DND-41 (cell line): ENCODE results near the gene TTN.

ENCODE experiments used
- ATAC-seq: fragments of 200-7000 bp; cut with Tn5 transposase; 3 replicates; pipeline ENCODE4 v1.9.1; 2021; ENCODE audit warnings: low read depth; ENCODE audit not compliant: insufficient read depth
- DNase-seq: peaks from one replicate; pipeline ENCODE4 v3.0.0-alpha.2; 2020
- H2AFZ ChIP-seq: 2 replicates; pipeline ENCODE4 v1.6.0; 2012; ENCODE audit warnings: low read depth, low read length
- H3K27ac ChIP-seq: 2 replicates; pipeline ENCODE4 v1.5.1; 2012; ENCODE audit warnings: low read length, inconsistent platforms
- H3K27me3 ChIP-seq: fragments of 200-600 bp; sonication (generic); 2 replicates; pipeline ENCODE4 v1.6.0; 2012; ENCODE audit warnings: low read length, mild to moderate bottlenecking, inconsistent platforms; ENCODE audit not compliant: insufficient read depth, poor library complexity
- H3K36me3 ChIP-seq: 2 replicates; pipeline ENCODE4 v1.5.1; 2012; ENCODE audit warnings: low read length, inconsistent platforms; ENCODE audit not compliant: insufficient read depth
- H3K4me1 ChIP-seq: 2 replicates; pipeline ENCODE4 v1.5.1; 2012; ENCODE audit warnings: mild to moderate bottlenecking, low read length; ENCODE audit not compliant: insufficient read depth
- H3K4me2 ChIP-seq: 2 replicates; pipeline ENCODE4 v1.6.0; 2012; ENCODE audit warnings: mild to moderate bottlenecking, moderate library complexity, low read length, inconsistent platforms; ENCODE audit not compliant: insufficient read depth
- H3K4me3 ChIP-seq, 2 experiments: fragments of 200-600 bp in 1 of 2; shearing (Covaris generic) in 1 of 2; 2 replicates each; pipeline ENCODE4 v1.5.1; 2012 to 2016; ENCODE audit warnings: inconsistent platforms in 2 of 2, low read length in 2 of 2, mild to moderate bottlenecking in 2 of 2, low read depth in 1 of 2, moderate library complexity in 1 of 2
- H3K79me2 ChIP-seq: 2 replicates; pipeline ENCODE4 v1.6.0; 2012; ENCODE audit warnings: low read length, inconsistent platforms; ENCODE audit not compliant: insufficient read depth
- H3K9ac ChIP-seq: 2 replicates; pipeline ENCODE4 v1.6.0; 2012; ENCODE audit warnings: low read depth, mild to moderate bottlenecking, inconsistent platforms, low read length, moderate library complexity
- H3K9me3 ChIP-seq: 2 replicates; pipeline ENCODE4 v1.5.1; 2012; ENCODE audit warnings: low read length, moderate library complexity, mild to moderate bottlenecking, inconsistent platforms; ENCODE audit not compliant: insufficient read depth, severe bottlenecking
- H4K20me1 ChIP-seq: 2 replicates; pipeline ENCODE4 v1.6.0; 2012; ENCODE audit warnings: low read length; ENCODE audit not compliant: insufficient read depth
- EZH2 ChIP-seq: IDR thresholded peaks from 3 replicates; pipeline ENCODE4 v1.6.1; 2012; ENCODE audit warnings: borderline replicate concordance, low read depth, mild to moderate bottlenecking, moderate library complexity, low read length, inconsistent platforms; ENCODE audit not compliant: severe bottlenecking
- TF ChIP-seq, protein P1 (sequence below): IDR thresholded peaks from 2 replicates; pipeline ENCODE4 v1.5.1; 2012; ENCODE audit warnings: borderline replicate concordance, low read length, moderate library complexity, mild to moderate bottlenecking; ENCODE audit not compliant: poor library complexity, severe bottlenecking; ENCODE audit errors: extremely low read depth

The TTN gene

DNA sequence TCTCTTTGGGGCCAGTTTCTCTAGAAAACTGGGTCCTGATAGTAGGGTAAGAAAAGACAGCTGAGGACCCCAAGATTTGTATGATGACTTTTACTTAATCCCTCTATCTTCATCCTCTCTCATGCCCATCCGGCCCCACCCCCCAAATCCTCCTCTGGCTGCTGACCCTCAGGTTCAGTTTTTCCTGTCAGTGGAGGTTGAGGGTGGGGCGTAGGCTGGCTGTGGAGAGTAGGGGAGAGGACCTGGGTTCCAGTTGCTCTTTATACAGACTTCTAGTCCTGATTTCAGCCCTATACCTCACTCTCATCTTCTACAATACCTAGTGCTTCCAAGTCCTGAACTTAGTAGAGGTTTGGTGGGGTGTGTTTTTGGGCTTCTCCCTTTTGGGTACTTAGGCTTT, 298.6 kb downstream of the TTN start:
- Histone ChIP-seq H3K27me3 (no peaks in the 10 kb centered on the region), H2AFZ (no peak overlapping the region), H3K9ac (no peak overlapping the region), H3K4me3 (no peak overlapping the region), H3K36me3 (peaks cover 38% of the 10 kb centered on the region), H4K20me1 (no peaks in the 10 kb centered on the region), H3K4me2 (no peak overlapping the region), H3K4me1 (no peaks in the 10 kb centered on the region), H3K9me3 (no peaks in the 10 kb centered on the region), H3K27ac (no peak overlapping the region), H3K79me2 (no peaks in the 10 kb centered on the region)
- no peak for TF ChIP-seq EZH2
- TF ChIP-seq, protein P1, sequence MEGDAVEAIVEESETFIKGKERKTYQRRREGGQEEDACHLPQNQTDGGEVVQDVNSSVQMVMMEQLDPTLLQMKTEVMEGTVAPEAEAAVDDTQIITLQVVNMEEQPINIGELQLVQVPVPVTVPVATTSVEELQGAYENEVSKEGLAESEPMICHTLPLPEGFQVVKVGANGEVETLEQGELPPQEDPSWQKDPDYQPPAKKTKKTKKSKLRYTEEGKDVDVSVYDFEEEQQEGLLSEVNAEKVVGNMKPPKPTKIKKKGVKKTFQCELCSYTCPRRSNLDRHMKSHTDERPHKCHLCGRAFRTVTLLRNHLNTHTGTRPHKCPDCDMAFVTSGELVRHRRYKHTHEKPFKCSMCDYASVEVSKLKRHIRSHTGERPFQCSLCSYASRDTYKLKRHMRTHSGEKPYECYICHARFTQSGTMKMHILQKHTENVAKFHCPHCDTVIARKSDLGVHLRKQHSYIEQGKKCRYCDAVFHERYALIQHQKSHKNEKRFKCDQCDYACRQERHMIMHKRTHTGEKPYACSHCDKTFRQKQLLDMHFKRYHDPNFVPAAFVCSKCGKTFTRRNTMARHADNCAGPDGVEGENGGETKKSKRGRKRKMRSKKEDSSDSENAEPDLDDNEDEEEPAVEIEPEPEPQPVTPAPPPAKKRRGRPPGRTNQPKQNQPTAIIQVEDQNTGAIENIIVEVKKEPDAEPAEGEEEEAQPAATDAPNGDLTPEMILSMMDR: no peak
- DNase-seq: no peak
- no peak for ATAC-seq

DNA sequence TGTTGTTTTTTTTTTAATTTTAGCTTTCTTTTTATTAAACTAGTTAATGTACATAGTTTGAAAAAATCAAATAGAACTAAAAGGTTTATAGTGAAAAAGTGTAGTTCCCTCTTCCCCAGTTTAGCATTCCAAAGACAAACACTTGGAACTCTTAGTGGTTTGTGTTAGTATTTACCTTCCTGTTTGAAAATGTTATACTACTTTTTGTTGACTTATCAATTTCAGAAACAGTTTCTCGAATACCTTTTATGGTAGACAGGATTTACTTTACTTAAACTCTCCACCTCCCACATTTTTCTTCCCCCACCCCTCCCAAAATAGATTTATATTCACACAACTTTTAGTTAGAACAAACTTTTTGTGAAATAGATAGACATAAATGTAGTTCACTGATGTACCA, 300.3 kb downstream of the TTN start:
- Histone ChIP-seq H3K4me1 (no peaks in the 10 kb centered on the region), H3K4me2 (no peak overlapping the region), H3K4me3 (no peak overlapping the region), H3K9ac (no peak overlapping the region), H3K27ac (no peak overlapping the region), H3K36me3 (peaks cover 55% of the 10 kb centered on the region), H4K20me1 (no peaks in the 10 kb centered on the region), H3K27me3 (no peaks in the 10 kb centered on the region), H2AFZ (no peak overlapping the region), H3K9me3 (no peaks in the 10 kb centered on the region), H3K79me2 (no peaks in the 10 kb centered on the region)
- TF ChIP-seq, protein P1: no peak
- TF ChIP-seq EZH2: no peak
- ATAC-seq (no peak), DNase-seq (no peak)

DNA sequence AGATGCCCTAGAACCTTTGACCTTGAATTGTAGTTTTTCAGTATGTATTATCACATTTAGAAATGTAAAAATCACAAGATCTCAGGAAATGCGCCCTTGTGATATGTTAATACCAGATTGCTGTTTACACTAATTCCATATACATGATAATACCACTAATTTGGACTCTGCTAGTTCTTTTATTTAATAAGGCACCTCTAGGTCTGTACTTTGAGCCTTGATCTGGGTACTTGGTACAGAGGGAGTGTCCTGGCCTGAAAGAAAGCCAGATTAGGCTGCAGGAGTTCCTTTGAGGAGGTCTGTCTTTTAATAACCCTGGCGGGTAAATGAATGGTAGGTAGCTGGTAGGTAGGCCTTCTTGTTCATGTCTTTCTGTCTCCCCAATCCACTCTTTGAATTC, 300.7 kb downstream of the TTN start:
- Histone ChIP-seq H4K20me1 (no peaks in the 10 kb centered on the region), H3K36me3 (peaks cover 60% of the 10 kb centered on the region), H2AFZ (no peak overlapping the region), H3K9ac (no peak overlapping the region), H3K27ac (no peak overlapping the region), H3K4me1 (no peaks in the 10 kb centered on the region), H3K4me3 (no peak overlapping the region), H3K79me2 (no peaks in the 10 kb centered on the region), H3K9me3 (no peaks in the 10 kb centered on the region), H3K27me3 (no peaks in the 10 kb centered on the region), H3K4me2 (no peak overlapping the region)
- no peak for ATAC-seq
- no peak for DNase-seq
- TF ChIP-seq, protein P1: no peak
- TF ChIP-seq EZH2: no peak

DNA sequence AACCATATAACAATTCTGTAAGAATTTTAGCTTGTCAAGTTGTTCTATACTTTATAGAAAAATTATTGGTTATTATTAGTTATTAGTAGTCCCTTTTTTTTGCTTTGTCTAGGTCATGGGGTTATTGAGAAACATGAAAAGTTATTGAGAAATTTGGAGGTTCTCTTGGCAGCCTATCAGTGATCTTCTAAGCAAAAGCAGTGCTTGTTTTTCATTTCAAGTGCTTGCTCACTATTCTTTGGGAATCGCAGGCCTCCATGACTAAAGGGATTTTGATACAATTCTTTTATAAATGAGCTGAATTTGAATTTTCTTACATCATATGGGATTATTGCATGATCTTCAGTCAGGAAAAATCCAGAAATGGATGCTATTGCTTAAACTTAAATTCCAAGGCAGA, 301.1 kb downstream of the TTN start:
- no peak overlapping the region for H3K27ac ChIP-seq
- no peak for TF ChIP-seq EZH2
- TF ChIP-seq, protein P1: no peak
- peaks cover 64% of the 10 kb centered on the region for H3K36me3 ChIP-seq

More for the DNA sequence above, 301.1 kb downstream of the TTN start:
- Histone ChIP-seq H4K20me1 (no peaks in the 10 kb centered on the region), H2AFZ (no peak overlapping the region), H3K27me3 (no peaks in the 10 kb centered on the region), H3K4me3 (no peak overlapping the region), H3K4me1 (no peaks in the 10 kb centered on the region), H3K79me2 (no peaks in the 10 kb centered on the region), H3K9me3 (no peaks in the 10 kb centered on the region), H3K9ac (no peak overlapping the region), H3K4me2 (no peak overlapping the region)
- ATAC-seq (no peak), DNase-seq (no peak)
